Calu3 (cell line): ENCODE data around the gene NACA2. TPM values are rescaled to one million over a fixed set of nuclear protein-coding genes. Genes with fewer than 3 reads are reported as not detected.

ENCODE experiments used
- BruUV-seq: library from RNA; stranded (reverse); fragments of 400-500 nt; replicated peaks from 2 replicates; lab custom pipeline; 2021; lab: Mats Ljungman, UMichigan
- CTCF ChIA-PET: fragments of 300-600 bp; sonication (Branson Sonifier 250); formaldehyde crosslinking; loops from one replicate; lab custom pipeline; 2022; ENCODE audit warnings: antibody characterized with exemption; lab: Charles Lee
- DNase-seq: peaks from one replicate; pipeline ENCODE4 v3.0.0; 2022
- H3K27ac Mint-ChIP-seq: one replicate; pipeline ENCODE4 v1.8.0; 2022; ENCODE audit warnings: mixed read lengths; ENCODE audit not compliant: unreplicated experiment
- H3K27me3 Mint-ChIP-seq: one replicate; pipeline ENCODE4 v1.8.0; 2022; ENCODE audit warnings: mixed read lengths; ENCODE audit not compliant: unreplicated experiment
- H3K36me3 Mint-ChIP-seq: one replicate; pipeline ENCODE4 v1.8.0; 2022; ENCODE audit warnings: mild to moderate bottlenecking, moderate library complexity, mixed read lengths; ENCODE audit not compliant: insufficient read depth, unreplicated experiment
- H3K4me1 Mint-ChIP-seq: one replicate; pipeline ENCODE4 v1.8.0; 2022; ENCODE audit warnings: mild to moderate bottlenecking, low read depth, mixed read lengths; ENCODE audit not compliant: unreplicated experiment
- H3K4me3 Mint-ChIP-seq: one replicate; pipeline ENCODE4 v1.8.0; 2022; ENCODE audit warnings: mild to moderate bottlenecking, low read depth, moderate library complexity, mixed read lengths; ENCODE audit not compliant: unreplicated experiment
- H3K9me3 Mint-ChIP-seq: one replicate; pipeline ENCODE4 v1.8.0; 2022; ENCODE audit warnings: low read depth, mixed read lengths; ENCODE audit not compliant: unreplicated experiment
- intact Hi-C: fragments of 100-400 bp; cut with micrococcal nuclease; formaldehyde crosslinking; loops from one replicate; pipeline ENCODE4 v1.10.0; 2022; ENCODE audit not compliant: unreplicated experiment
- total RNA-seq: library from RNA; stranded (reverse); gene quantifications from 2 replicates; pipeline ENCODE4 v1.2.3, GENCODE V29; 2022
- TF ChIP-seq, protein P1 (sequence below): fragments of 200-600 bp; IDR thresholded peaks from one replicate; pipeline ENCODE4 v1.8.0; 2022; ENCODE audit warnings: antibody characterized with exemption; ENCODE audit not compliant: unreplicated experiment

NACA2 gene
- total RNA-seq, 1 experiment from 2014 or later: not detected

- CTCF ChIA-PET: no interaction called here
- Mint-ChIP-seq H3K4me1 (no peaks in the 10 kb centered on the region), H3K27ac (no peak overlapping the region), H3K27me3 (no peaks in the 10 kb centered on the region), H3K4me3 (no peak overlapping the region), H3K36me3 (no peaks in the 10 kb centered on the region), H3K9me3 (no peaks in the 10 kb centered on the region)
- TF ChIP-seq, protein P1, sequence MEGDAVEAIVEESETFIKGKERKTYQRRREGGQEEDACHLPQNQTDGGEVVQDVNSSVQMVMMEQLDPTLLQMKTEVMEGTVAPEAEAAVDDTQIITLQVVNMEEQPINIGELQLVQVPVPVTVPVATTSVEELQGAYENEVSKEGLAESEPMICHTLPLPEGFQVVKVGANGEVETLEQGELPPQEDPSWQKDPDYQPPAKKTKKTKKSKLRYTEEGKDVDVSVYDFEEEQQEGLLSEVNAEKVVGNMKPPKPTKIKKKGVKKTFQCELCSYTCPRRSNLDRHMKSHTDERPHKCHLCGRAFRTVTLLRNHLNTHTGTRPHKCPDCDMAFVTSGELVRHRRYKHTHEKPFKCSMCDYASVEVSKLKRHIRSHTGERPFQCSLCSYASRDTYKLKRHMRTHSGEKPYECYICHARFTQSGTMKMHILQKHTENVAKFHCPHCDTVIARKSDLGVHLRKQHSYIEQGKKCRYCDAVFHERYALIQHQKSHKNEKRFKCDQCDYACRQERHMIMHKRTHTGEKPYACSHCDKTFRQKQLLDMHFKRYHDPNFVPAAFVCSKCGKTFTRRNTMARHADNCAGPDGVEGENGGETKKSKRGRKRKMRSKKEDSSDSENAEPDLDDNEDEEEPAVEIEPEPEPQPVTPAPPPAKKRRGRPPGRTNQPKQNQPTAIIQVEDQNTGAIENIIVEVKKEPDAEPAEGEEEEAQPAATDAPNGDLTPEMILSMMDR: no peak
- BruUV-seq: no TSS peak
- no peak for DNase-seq
- intact Hi-C loops: no loop called here
These were observed 47.1 kb downstream of the NACA2 start for GRCh38 chr17:61543786-61544415.

DNA sequence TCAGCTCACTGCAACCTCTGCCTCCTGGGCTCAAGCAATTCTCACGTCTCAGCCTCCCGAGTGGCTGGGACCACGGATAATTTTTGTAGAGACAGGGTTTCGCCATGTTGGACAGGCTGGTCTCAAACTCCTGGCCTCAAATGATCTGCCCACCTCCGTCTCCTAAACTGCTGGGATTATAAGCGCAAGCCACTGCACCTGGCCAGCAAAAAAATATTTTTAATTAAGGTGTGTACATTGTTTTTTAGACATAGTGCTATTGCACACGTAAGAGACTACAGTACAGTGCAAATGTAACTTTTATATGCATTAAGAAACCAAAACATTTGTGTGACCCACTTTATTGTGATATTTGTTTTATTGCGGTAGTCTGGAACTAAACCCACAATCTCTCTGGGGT, 49.0 kb downstream of the NACA2 start:
- BruUV-seq: no TSS peak
- Mint-ChIP-seq H3K4me1 (no peaks in the 10 kb centered on the region), H3K36me3 (no peaks in the 10 kb centered on the region), H3K27ac (no peak overlapping the region), H3K27me3 (no peaks in the 10 kb centered on the region), H3K9me3 (no peaks in the 10 kb centered on the region), H3K4me3 (no peak overlapping the region)
- CTCF ChIA-PET: no interaction called here
- TF ChIP-seq, protein P1: no peak
- intact Hi-C loops: no loop called here
- no peak for DNase-seq

- CTCF ChIA-PET: interaction anchor here (0.7 kb wide), 1 partner anchor 73 kb away, joined by 3 read pairs; no protein-coding TSS in a partner anchor
- Mint-ChIP-seq H3K4me3 (no peak overlapping the region), H3K9me3 (no peaks in the 10 kb centered on the region), H3K27ac (no peak overlapping the region), H3K36me3 (no peaks in the 10 kb centered on the region), H3K4me1 (no peaks in the 10 kb centered on the region), H3K27me3 (no peaks in the 10 kb centered on the region)
- intact Hi-C loops: no loop called here
- BruUV-seq: no TSS peak
- TF ChIP-seq, protein P1: no peak
- no peak for DNase-seq
These were observed 50.1 kb downstream of the NACA2 start for GRCh38 chr17:61540874-61541273.

Other genes with a start within 250 kb of the NACA2 start
- gene TBX2, start 191.4 kb downstream of the NACA2 start, total RNA-seq: 0.14 and 0.15 TPM in 2 replicates
- not detected in 2 replicates for gene TBX4, start 138.8 kb downstream of the NACA2 start, total RNA-seq